ENCODE results near the gene SYCN.

SYCN gene

DNA sequence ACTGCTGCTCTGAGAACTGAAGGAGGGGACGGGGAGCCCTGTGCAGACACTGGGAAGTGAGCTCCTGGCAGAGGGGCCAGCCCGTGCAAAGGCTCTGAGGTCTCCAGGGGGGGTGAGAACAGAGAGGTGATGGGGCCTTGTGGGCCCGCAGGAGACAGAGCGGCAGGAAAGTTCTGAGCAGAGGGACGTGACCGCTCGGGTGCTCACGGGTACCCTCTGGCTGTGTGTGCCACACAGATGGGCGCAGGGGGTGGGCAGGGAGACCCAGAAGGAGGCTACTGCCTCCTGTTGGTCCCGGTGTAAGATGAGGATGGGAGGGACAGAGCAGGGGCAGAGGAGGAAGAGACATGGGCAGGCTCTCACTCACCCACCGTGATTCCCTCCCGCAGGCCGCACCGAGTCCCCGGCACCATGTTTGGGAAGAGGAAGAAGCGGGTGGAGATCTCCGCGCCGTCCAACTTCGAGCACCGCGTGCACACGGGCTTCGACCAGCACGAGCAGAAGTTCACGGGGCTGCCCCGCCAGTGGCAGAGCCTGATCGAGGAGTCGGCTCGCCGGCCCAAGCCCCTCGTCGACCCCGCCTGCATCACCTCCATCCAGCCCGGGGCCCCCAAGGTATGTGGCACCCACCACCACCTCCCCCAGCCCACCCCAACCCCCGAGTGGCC lies 34.8 kb downstream of the SYCN start:
- DNase-seq, result no peak

GRCh38 chr19:39168258-39169142 lies 35.6 kb downstream of the SYCN start:
- DNase-seq, result no peak

DNA sequence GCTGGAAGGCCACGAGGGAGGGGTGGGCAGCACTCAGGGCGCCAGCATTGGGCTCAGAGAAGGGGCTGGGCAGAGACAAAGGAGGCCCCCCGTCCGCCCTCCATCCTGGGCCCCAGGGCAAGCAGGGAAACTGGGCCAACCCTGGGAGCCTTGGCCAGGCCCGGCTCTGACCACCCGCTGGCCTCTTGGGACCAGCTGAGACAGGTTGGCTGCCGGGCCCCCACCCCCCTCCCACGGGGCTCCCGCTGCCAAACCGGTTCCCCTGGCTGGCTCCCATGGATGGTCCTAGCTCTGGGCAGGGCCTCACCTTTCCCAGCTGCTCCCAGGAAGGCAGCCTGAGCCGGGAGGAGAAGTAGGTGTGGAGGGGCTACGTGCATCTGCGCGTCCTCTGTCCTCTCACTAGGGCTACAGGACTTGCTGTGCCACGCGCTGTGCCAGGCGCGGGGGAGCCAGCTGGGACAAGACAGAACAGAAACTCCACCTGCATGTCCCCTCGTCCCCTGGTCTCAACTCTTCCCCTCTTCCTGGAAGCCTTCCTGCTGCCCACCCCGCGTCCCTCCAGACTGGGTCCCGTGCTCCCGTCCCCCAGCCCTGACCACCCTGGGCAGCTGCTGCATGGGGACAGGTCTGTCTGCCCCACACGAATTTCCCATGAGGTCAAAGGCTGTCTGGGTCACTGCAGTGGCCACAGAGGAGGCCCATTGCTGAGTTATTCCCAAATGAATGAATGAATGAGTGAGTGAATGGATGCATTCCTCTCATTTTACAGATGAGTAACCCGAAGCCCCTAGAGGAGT lies 36.4 kb downstream of the SYCN start:
- DNase-seq, result no peak

GRCh38 chr19:39166571-39167391 lies 37.3 kb downstream of the SYCN start:
- DNase-seq, result no peak

DNA sequence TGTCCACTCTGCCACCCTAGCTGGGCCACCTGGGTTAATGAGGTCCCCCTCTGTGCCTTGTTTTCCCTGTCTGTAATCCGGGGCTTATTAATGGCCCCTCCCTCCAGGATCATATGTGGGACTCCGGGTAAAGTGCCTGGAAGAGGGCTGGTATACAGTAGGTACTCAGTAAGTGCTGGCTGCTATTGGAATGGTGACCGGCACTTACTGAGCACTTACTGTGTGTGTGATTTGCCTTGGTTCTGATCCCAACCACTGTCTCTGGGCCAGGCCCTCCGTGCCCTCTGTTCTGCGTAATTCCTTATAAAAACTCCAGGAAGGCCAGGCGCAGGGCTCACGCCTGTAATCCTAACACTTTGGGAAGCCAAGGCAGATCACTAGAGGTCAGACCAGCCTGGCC lies 38.2 kb downstream of the SYCN start:
- DNase-seq, result no peak

DNA sequence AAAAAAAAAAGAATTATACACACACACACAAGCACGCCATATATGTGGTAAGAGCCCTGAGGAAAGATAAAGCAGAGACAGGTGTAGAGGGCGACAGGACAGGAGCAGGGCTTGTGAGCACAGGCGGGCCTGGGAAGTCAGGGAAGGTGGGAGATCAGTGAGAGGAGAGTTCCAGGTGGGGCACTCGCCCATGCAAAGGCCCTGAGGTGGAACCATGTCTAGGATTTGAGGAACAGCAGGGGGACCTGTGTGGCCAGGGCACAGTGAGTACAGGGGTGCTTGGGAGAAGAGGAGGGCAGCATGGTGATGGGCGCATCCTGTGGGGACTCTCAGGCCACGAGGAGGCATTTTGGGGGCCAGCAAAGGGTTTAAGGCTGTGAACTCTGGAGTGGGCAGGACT lies 39.8 kb downstream of the SYCN start:
- DNase-seq, result no peak

DNA sequence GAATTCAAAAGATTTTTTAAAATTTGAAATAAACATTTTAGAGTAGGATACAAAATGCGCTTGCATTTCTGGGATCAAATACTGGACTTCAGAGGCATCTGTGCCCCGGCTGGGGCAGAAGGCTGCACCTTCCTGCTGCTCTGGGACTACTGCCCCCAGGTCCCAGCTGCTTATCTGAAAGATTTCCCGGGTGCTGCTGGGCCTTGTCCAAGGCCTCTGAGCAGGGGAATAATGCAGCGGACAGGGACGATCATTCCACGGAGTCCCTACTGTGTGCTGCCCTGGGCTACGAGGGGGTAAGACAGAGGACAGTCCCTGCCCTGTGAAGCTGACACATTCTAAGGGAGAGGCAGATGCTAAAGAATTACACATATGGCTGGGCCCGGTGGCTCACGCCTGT lies 40.4 kb downstream of the SYCN start:
- no peak for DNase-seq

- no peak for DNase-seq
Measured at GRCh38 chr19:39162441-39163043, 41.5 kb downstream of the SYCN start.

DNA sequence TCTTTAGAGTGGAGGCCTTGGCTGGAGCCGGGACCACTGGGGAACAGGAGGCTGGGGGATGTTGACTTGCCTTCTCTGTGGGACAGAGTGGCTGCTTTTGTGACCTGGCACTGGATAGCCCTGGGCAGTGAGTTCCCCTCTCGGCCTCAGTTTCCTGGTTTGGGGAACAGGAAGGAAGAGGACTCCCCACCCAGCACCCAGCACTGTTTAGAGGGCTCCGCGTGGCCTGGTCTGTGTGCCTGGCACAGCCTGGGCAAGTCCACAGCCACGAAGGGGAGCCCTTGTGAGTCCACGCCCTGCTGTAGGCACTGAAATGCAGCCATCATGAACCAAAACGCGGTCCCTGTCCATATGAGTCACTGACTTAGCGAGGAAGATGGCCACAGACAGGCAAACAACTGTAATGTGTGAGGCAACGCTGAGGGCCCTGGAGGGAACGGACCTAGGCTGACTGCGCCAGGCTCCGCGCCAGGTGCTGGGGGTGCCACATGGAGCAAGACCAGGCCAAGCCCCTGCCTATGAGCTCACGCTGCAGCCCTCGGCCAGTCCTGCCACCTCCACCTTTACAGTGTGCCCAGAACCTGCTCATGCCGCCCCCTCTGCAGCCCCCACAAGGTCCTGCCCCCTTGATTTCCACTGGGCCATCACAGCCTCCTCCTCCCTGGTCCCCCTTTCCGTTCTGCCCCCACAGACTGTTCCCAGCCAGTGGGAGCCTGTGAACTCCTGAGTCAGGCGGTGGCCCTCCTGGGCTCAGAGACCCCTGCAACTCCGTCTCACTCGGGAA lies 43.0 kb downstream of the SYCN start:
- no peak for DNase-seq

GRCh38 chr19:39160523-39160861 lies 43.6 kb downstream of the SYCN start:
- DNase-seq, result no peak

GRCh38 chr19:39158646-39159260 lies 45.3 kb downstream of the SYCN start:
- DNase-seq, result no peak

DNA sequence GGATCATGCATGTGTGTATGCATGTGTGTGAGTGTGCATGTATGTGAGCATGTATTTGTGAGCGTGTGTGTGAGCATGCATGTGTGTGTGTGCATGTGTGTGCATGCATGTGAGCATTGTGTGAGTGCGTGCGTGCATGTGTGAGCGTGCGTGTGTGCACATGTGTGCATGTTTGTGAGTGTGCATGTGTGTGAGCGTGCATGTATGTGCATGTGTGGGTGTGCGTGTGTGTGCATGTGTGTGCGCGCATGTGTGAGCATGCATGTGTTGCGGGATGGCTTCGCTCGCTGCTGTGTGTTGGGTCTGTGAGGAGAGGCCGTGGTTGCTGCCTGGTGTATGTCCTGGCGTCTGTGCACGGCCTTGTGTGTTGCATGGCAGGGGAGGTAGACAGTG lies 46.1 kb downstream of the SYCN start:
- DNase-seq, result no peak

- DNase-seq, result no peak
Measured at GRCh38 chr19:39157275-39157996, 46.6 kb downstream of the SYCN start.

GRCh38 chr19:39156326-39157230 lies 47.5 kb downstream of the SYCN start:
- DNase-seq, result no peak

- no peak for DNase-seq
Measured at GRCh38 chr19:39155741-39156140, 48.3 kb downstream of the SYCN start.

GRCh38 chr19:39155114-39155700 lies 48.9 kb downstream of the SYCN start:
- DNase-seq, result no peak

GRCh38 chr19:39154629-39155100 lies 49.4 kb downstream of the SYCN start:
- DNase-seq, result no peak

GRCh38 chr19:39154100-39154628 lies 49.9 kb downstream of the SYCN start:
- no peak for DNase-seq

Measured in CD4-positive, alpha-beta T cell treated with Interleukin-6 for 4 hours (primary cell).